CD4-positive, alpha-beta memory T cell (primary cell): ENCODE data around the gene SPRED2. TPM values are rescaled to one million over a fixed set of nuclear protein-coding genes. Genes with fewer than 3 reads are reported as not detected.

Experiments used
- CTCF ChIA-PET: fragments of 350-600 bp; sonication (Branson Sonifier 250); formaldehyde crosslinking; loops from one replicate; lab custom pipeline; 2021; ENCODE audit warnings: inconsistent platforms; ENCODE audit not compliant: partially characterized antibody; lab: Charles Lee
- POLR2A ChIA-PET: fragments of 350-600 bp; sonication (Branson Sonifier 250); formaldehyde crosslinking; loops from one replicate; lab custom pipeline; 2021; ENCODE audit not compliant: partially characterized antibody; lab: Charles Lee
- DNase-seq, 5 donors: peaks; one replicate each; pipeline versions ENCODE4 v3.0.0 to v3.0.0-alpha.2; 2020 to 2022; ENCODE audit warnings: mixed read lengths in 1 of 5
- H3K27ac ChIP-seq: one replicate; pipeline ENCODE4 v1.7.0; 2013; ENCODE audit warnings: low read depth, low read length
- H3K27me3 ChIP-seq: 2 replicates; pipeline ENCODE4 v1.7.0; 2013; ENCODE audit warnings: mild to moderate bottlenecking, low read length, moderate library complexity; ENCODE audit not compliant: insufficient read depth
- H3K36me3 ChIP-seq: 2 replicates; pipeline ENCODE4 v1.7.0; 2013; ENCODE audit warnings: mild to moderate bottlenecking, low read length, moderate library complexity; ENCODE audit not compliant: insufficient read depth
- H3K4me1 ChIP-seq: 2 replicates; pipeline ENCODE4 v1.7.0; 2013; ENCODE audit warnings: mild to moderate bottlenecking, low read length, moderate library complexity; ENCODE audit not compliant: insufficient read depth
- H3K4me3 ChIP-seq, 2 donors: one replicate each; pipeline ENCODE4 v1.7.0; 2013; ENCODE audit warnings: low read length in 2 of 2, mild to moderate bottlenecking in 1 of 2
- H3K9me3 ChIP-seq, 2 donors: one replicate each; pipeline ENCODE4 v1.7.0; 2013; ENCODE audit warnings: low read length in 2 of 2, control low read depth in 1 of 2; ENCODE audit not compliant: control insufficient read depth in 1 of 2
- H3K27ac Mint-ChIP-seq, 7 donors: one replicate each; pipeline ENCODE4 v1.8.0; 2020 to 2021; ENCODE audit warnings: mixed read lengths in 7 of 7, mild to moderate bottlenecking in 6 of 7, inconsistent platforms in 3 of 7, moderate library complexity in 3 of 7
- H3K27me3 Mint-ChIP-seq, 2 donors: one replicate each; pipeline ENCODE4 v1.8.0; 2020 to 2021; ENCODE audit warnings: mixed read lengths in 2 of 2
- H3K36me3 Mint-ChIP-seq, 2 donors: one replicate each; pipeline ENCODE4 v1.8.0; 2020 to 2021; ENCODE audit warnings: mixed read lengths in 2 of 2, inconsistent platforms in 1 of 2, mild to moderate bottlenecking in 1 of 2
- H3K4me1 Mint-ChIP-seq, 4 donors: one replicate each; pipeline ENCODE4 v1.8.0; 2020 to 2021; ENCODE audit warnings: mixed read lengths in 4 of 4, mild to moderate bottlenecking in 1 of 4
- H3K4me3 Mint-ChIP-seq, 8 donors: one replicate each; pipeline ENCODE4 v1.8.0; 2020 to 2021; ENCODE audit warnings: mixed read lengths in 8 of 8, mild to moderate bottlenecking in 7 of 8, moderate library complexity in 6 of 8, inconsistent platforms in 3 of 8
- H3K9me3 Mint-ChIP-seq, 8 donors: one replicate each; pipeline ENCODE4 v1.8.0; 2020 to 2021; ENCODE audit warnings: mixed read lengths in 8 of 8, mild to moderate bottlenecking in 5 of 8, inconsistent platforms in 3 of 8, moderate library complexity in 1 of 8
- intact Hi-C: fragments of 100-400 bp; cut with micrococcal nuclease; formaldehyde crosslinking; loops from one replicate; pipeline ENCODE4 v1.15.1; 2023
- polyA plus RNA-seq, 2 donors: library from polyadenylated mRNA; unstranded; fragments of 300-500 nt; fragmentation: Illumina TruSeq; gene quantifications; one replicate each; pipeline ENCODE4 v1.2.3, GENCODE V29; 2021
- total RNA-seq, 2 experiments: library from RNA; stranded (reverse); gene quantifications; one replicate each; pipeline ENCODE4 v1.2.3, GENCODE V29; 2021

SPRED2 gene
- total and polyA plus RNA-seq, 4 experiments from 2014 or later: 0.27 to 1.3 (median 0.62) TPM

GRCh38 chr2:65373365-65373918, 59.0 kb downstream of the SPRED2 start:
- Histone ChIP-seq H3K27ac (no peak overlapping the region), H3K9me3 (no peaks in the 10 kb centered on the region), H3K27me3 (no peaks in the 10 kb centered on the region), H3K36me3 (no peaks in the 10 kb centered on the region), H3K4me3 (no peak overlapping the region), H3K4me1 (peaks cover 6% of the 10 kb centered on the region)
- DNase-seq: no peak
- no peaks in the 10 kb centered on the region for H3K36me3 Mint-ChIP-seq
- no peaks in the 10 kb centered on the region for H3K27me3 Mint-ChIP-seq
- H3K9me3 Mint-ChIP-seq: peaks cover 0 to 2% (median 0%) of the 10 kb centered on the region in 8 donors
- H3K27ac Mint-ChIP-seq: no peak overlapping the region
- ChIA-PET POLR2A (no interaction called here), CTCF (interaction anchor here (0.9 to 1.3 kb wide), 2 partner anchors 45 to 48 kb away, joined by 3 to 5 read pairs; no protein-coding TSS in a partner anchor)
- H3K4me3 Mint-ChIP-seq: no peak overlapping the region
- intact Hi-C loops: no loop called here
- peaks cover 0 to 9% (median 6%) of the 10 kb centered on the region in 4 donors for H3K4me1 Mint-ChIP-seq

GRCh38 chr2:65372619-65373018, 59.8 kb downstream of the SPRED2 start:
- Histone ChIP-seq H3K27me3 (no peaks in the 10 kb centered on the region), H3K4me3 (no peak overlapping the region), H3K9me3 (no peaks in the 10 kb centered on the region), H3K27ac (no peak overlapping the region), H3K36me3 (no peaks in the 10 kb centered on the region), H3K4me1 (peaks cover 6% of the 10 kb centered on the region)
- no peak overlapping the region for H3K27ac Mint-ChIP-seq
- H3K9me3 Mint-ChIP-seq: peaks cover 0 to 2% (median 0%) of the 10 kb centered on the region in 8 donors
- no peak overlapping the region for H3K4me3 Mint-ChIP-seq
- H3K4me1 Mint-ChIP-seq: peaks cover 0 to 9% (median 6%) of the 10 kb centered on the region in 4 donors
- POLR2A ChIA-PET: no interaction called here
- H3K36me3 Mint-ChIP-seq: no peaks in the 10 kb centered on the region
- no peaks in the 10 kb centered on the region for H3K27me3 Mint-ChIP-seq
- DNase-seq: no peak
- intact Hi-C loops: no loop called here
- CTCF ChIA-PET: interaction anchor here (0.8 to 1.3 kb wide), 3 partner anchors 20 to 49 kb away, joined by 3 to 5 read pairs (median 3); no protein-coding TSS in a partner anchor

- H3K36me3 ChIP-seq: no peaks in the 10 kb centered on the region
- intact Hi-C loops: no loop called here
- peaks cover 6% of the 10 kb centered on the region for H3K4me1 ChIP-seq
- Mint-ChIP-seq H3K36me3 (no peaks in the 10 kb centered on the region), H3K27ac (no peak overlapping the region), H3K4me1 (peaks cover 0 to 14% (median 9%) of the 10 kb centered on the region in 4 donors), H3K9me3 (peaks cover 0 to 2% (median 0%) of the 10 kb centered on the region in 8 donors), H3K4me3 (no peak overlapping the region), H3K27me3 (no peaks in the 10 kb centered on the region)
- ChIA-PET CTCF (no interaction called here), POLR2A (no interaction called here)
- H3K9me3 ChIP-seq: no peaks in the 10 kb centered on the region
- no peak for DNase-seq
- H3K4me3 ChIP-seq: no peak overlapping the region
- H3K27me3 ChIP-seq: no peaks in the 10 kb centered on the region
- no peak overlapping the region for H3K27ac ChIP-seq
Measured at GRCh38 chr2:65371074-65371434, 61.3 kb downstream of the SPRED2 start.

- no peak overlapping the region for H3K4me3 Mint-ChIP-seq
- H3K36me3 Mint-ChIP-seq: no peaks in the 10 kb centered on the region
- H3K27ac Mint-ChIP-seq: no peak overlapping the region
- H3K4me3 ChIP-seq: no peak overlapping the region
- no peaks in the 10 kb centered on the region for H3K9me3 ChIP-seq
- no peak overlapping the region for H3K27ac ChIP-seq
- no peaks in the 10 kb centered on the region for H3K27me3 ChIP-seq
- H3K27me3 Mint-ChIP-seq: no peaks in the 10 kb centered on the region
- no peaks in the 10 kb centered on the region for H3K36me3 ChIP-seq
- H3K4me1 Mint-ChIP-seq: peaks cover 0 to 14% (median 9%) of the 10 kb centered on the region in 4 donors
- no peak for DNase-seq
- peaks cover 6% of the 10 kb centered on the region for H3K4me1 ChIP-seq
- intact Hi-C loops: no loop called here
- ChIA-PET POLR2A (no interaction called here), CTCF (interaction anchor here (1.0 kb wide), 1 partner anchor 13 kb away, joined by 4 read pairs; no protein-coding TSS in a partner anchor)
- no peaks in the 10 kb centered on the region for H3K9me3 Mint-ChIP-seq
Measured at GRCh38 chr2:65370387-65371073, 61.9 kb downstream of the SPRED2 start.

GRCh38 chr2:65369980-65370379, 62.4 kb downstream of the SPRED2 start:
- ChIA-PET CTCF (interaction anchor here (1.0 kb wide), 1 partner anchor 13 kb away, joined by 4 read pairs; no protein-coding TSS in a partner anchor), POLR2A (no interaction called here)
- H3K9me3 ChIP-seq: no peaks in the 10 kb centered on the region
- no peaks in the 10 kb centered on the region for H3K27me3 Mint-ChIP-seq
- H3K4me1 ChIP-seq: peaks cover 6% of the 10 kb centered on the region
- H3K36me3 Mint-ChIP-seq: no peaks in the 10 kb centered on the region
- H3K27me3 ChIP-seq: no peaks in the 10 kb centered on the region
- H3K9me3 Mint-ChIP-seq: no peaks in the 10 kb centered on the region
- intact Hi-C loops: no loop called here
- H3K27ac Mint-ChIP-seq: no peak overlapping the region
- peaks cover 0 to 14% (median 8%) of the 10 kb centered on the region in 4 donors for H3K4me1 Mint-ChIP-seq
- no peaks in the 10 kb centered on the region for H3K36me3 ChIP-seq
- H3K4me3 Mint-ChIP-seq: no peak overlapping the region
- no peak overlapping the region for H3K4me3 ChIP-seq
- H3K27ac ChIP-seq: no peak overlapping the region
- no peak for DNase-seq

- POLR2A ChIA-PET: no interaction called here
- Histone ChIP-seq H3K27me3 (no peaks in the 10 kb centered on the region), H3K9me3 (no peaks in the 10 kb centered on the region), H3K27ac (no peak overlapping the region), H3K4me1 (peaks cover 3% of the 10 kb centered on the region), H3K4me3 (no peak overlapping the region), H3K36me3 (no peaks in the 10 kb centered on the region)
- intact Hi-C loops: no loop called here
- Mint-ChIP-seq H3K27ac (no peak overlapping the region), H3K27me3 (no peaks in the 10 kb centered on the region), H3K9me3 (no peaks in the 10 kb centered on the region), H3K36me3 (no peaks in the 10 kb centered on the region), H3K4me3 (no peak overlapping the region), H3K4me1 (peaks cover 0 to 11% (median 5%) of the 10 kb centered on the region in 4 donors)
- no peak for DNase-seq
- CTCF ChIA-PET: interaction anchor here (1.0 kb wide), 1 partner anchor 14 kb away, joined by 4 read pairs; no protein-coding TSS in a partner anchor
Measured at GRCh38 chr2:65369574-65369973, 62.8 kb downstream of the SPRED2 start.

- no peaks in the 10 kb centered on the region for H3K27me3 Mint-ChIP-seq
- H3K27ac Mint-ChIP-seq: no peak overlapping the region
- no peak for DNase-seq
- intact Hi-C loops: no loop called here
- no peaks in the 10 kb centered on the region for H3K36me3 Mint-ChIP-seq
- POLR2A ChIA-PET: no interaction called here
- peaks cover 0 to 6% (median 2%) of the 10 kb centered on the region in 4 donors for H3K4me1 Mint-ChIP-seq
- H3K9me3 Mint-ChIP-seq: no peaks in the 10 kb centered on the region
- CTCF ChIA-PET: no interaction called here
- H3K4me3 Mint-ChIP-seq: no peak overlapping the region
- no peak overlapping the region for H3K27ac ChIP-seq
- H3K36me3 ChIP-seq: no peaks in the 10 kb centered on the region
- H3K4me1 ChIP-seq: no peaks in the 10 kb centered on the region
- H3K9me3 ChIP-seq: no peaks in the 10 kb centered on the region
- no peak overlapping the region for H3K4me3 ChIP-seq
- H3K27me3 ChIP-seq: no peaks in the 10 kb centered on the region
Measured at GRCh38 chr2:65368468-65368867, 63.9 kb downstream of the SPRED2 start.
